Measurements from ENCODE around the gene SAMD5.
"Not testable (repeated sequence)": the region's sequence is repeated elsewhere in the genome, so short reads cannot be mapped to it uniquely, and the experiment has no call there.

SAMD5 gene

GRCh38 chr6:147527197-147527596, 18.7 kb downstream of the SAMD5 start:
- H3K27ac ChIP-seq, result no peak overlapping the region
- no peak for DNase-seq (ENCODE audit: low read depth, low spot score)

GRCh38 chr6:147528511-147529145, 20.1 kb downstream of the SAMD5 start:
- no peak overlapping the region for H3K27ac ChIP-seq
- DNase-seq (ENCODE audit: low read depth, low spot score), result no peak

GRCh38 chr6:147530132-147531060, 21.9 kb downstream of the SAMD5 start:
- no peak overlapping the region for H3K27ac ChIP-seq
- no peak for DNase-seq (ENCODE audit: low read depth, low spot score)

GRCh38 chr6:147531321-147531720, 22.8 kb downstream of the SAMD5 start:
- H3K27ac ChIP-seq, result no peak overlapping the region
- no peak for DNase-seq (ENCODE audit: low read depth, low spot score)

GRCh38 chr6:147534116-147534860, 25.8 kb downstream of the SAMD5 start:
- no peak for DNase-seq (ENCODE audit: low read depth, low spot score)
- no peak overlapping the region for H3K27ac ChIP-seq

GRCh38 chr6:147538821-147539220, 30.3 kb downstream of the SAMD5 start:
- H3K27ac ChIP-seq, result no peak overlapping the region
- no peak for DNase-seq (ENCODE audit: low read depth, low spot score)

GRCh38 chr6:147540075-147540474, 31.6 kb downstream of the SAMD5 start:
- H3K27ac ChIP-seq, result no peak overlapping the region
- DNase-seq (ENCODE audit: low read depth, low spot score), result no peak

GRCh38 chr6:147542436-147542835, 33.9 kb downstream of the SAMD5 start:
- DNase-seq (ENCODE audit: low read depth, low spot score); H3K27ac ChIP-seq: not testable (repeated sequence)

- no peak overlapping the region for H3K27ac ChIP-seq
- no peak for DNase-seq (ENCODE audit: low read depth, low spot score)
Measured at GRCh38 chr6:147544420-147544819, 35.9 kb downstream of the SAMD5 start.

- H3K27ac ChIP-seq, result no peak overlapping the region
- DNase-seq (ENCODE audit: low read depth, low spot score), result no peak
Measured at GRCh38 chr6:147546501-147547368, 38.2 kb downstream of the SAMD5 start.

GRCh38 chr6:147547369-147547902, 38.9 kb downstream of the SAMD5 start:
- no peak overlapping the region for H3K27ac ChIP-seq
- no peak for DNase-seq (ENCODE audit: low read depth, low spot score)

- H3K27ac ChIP-seq, result no peak overlapping the region
- no peak for DNase-seq (ENCODE audit: low read depth, low spot score)
Measured at GRCh38 chr6:147548921-147549475, 40.5 kb downstream of the SAMD5 start.

GRCh38 chr6:147549531-147549930, 41.0 kb downstream of the SAMD5 start:
- H3K27ac ChIP-seq, result no peak overlapping the region
- no peak for DNase-seq (ENCODE audit: low read depth, low spot score)

GRCh38 chr6:147551976-147552375, 43.5 kb downstream of the SAMD5 start:
- DNase-seq (ENCODE audit: low read depth, low spot score), result no peak
- no peak overlapping the region for H3K27ac ChIP-seq

- DNase-seq (ENCODE audit: low read depth, low spot score), result no peak
- H3K27ac ChIP-seq, result no peak overlapping the region
Measured at GRCh38 chr6:147553099-147553498, 44.6 kb downstream of the SAMD5 start.

- no peak overlapping the region for H3K27ac ChIP-seq
- DNase-seq (ENCODE audit: low read depth, low spot score), result no peak
Measured at GRCh38 chr6:147554281-147554680, 45.8 kb downstream of the SAMD5 start.

GRCh38 chr6:147559006-147559405, 50.5 kb downstream of the SAMD5 start:
- DNase-seq (ENCODE audit: low read depth, low spot score), result no peak

GRCh38 chr6:147560670-147561069, 52.2 kb downstream of the SAMD5 start:
- DNase-seq (ENCODE audit: low read depth, low spot score), result no peak
- H3K27ac ChIP-seq, result no peak overlapping the region

More at GRCh38 chr6:147559006-147559405, 50.5 kb downstream of the SAMD5 start:
- H3K27ac ChIP-seq, result no peak overlapping the region

GRCh38 chr6:147561726-147562125, 53.2 kb downstream of the SAMD5 start:
- DNase-seq (ENCODE audit: low read depth, low spot score), result no peak
- no peak overlapping the region for H3K27ac ChIP-seq

Measured in epithelial cell of prostate (primary cell).